RCC 7860 (cell line): Measurements from ENCODE around the gene INPP5D.
"Not testable (repeated sequence)": the region's sequence is repeated elsewhere in the genome, so short reads cannot be mapped to it uniquely, and the experiment has no call there.

Experiments used
- DNase-seq: peaks from one replicate; pipeline ENCODE4 v3.0.0-alpha.2; 2015; ENCODE audit warnings: low spot score
- FAIRE-seq: peaks from 2 replicates; lab custom pipeline; 2012; peaks lifted over from hg19 to GRCh38; lab: Jason Lieb, UNC

The INPP5D gene

DNA sequence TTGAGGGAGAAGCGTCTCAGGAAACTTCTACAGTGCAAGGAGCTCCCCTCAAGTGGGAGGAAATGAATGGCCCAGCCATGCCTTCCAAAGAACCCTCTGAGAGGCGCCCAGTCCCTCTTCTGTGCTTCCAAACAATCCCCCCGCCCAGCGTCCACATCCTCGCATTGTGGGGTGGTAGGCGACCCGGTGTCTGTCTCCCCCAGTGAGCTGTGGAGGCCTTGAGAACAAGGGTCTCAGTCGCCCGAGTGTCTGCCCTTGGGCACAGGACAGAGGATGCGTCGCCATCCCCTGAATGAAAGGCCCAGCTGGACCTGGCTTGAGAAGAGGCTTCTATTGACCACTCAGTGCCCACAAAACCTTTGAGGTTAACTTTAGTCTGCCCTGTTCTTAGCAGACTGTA is 29.7 kb downstream of the INPP5D start:
- no peak for FAIRE-seq

DNA sequence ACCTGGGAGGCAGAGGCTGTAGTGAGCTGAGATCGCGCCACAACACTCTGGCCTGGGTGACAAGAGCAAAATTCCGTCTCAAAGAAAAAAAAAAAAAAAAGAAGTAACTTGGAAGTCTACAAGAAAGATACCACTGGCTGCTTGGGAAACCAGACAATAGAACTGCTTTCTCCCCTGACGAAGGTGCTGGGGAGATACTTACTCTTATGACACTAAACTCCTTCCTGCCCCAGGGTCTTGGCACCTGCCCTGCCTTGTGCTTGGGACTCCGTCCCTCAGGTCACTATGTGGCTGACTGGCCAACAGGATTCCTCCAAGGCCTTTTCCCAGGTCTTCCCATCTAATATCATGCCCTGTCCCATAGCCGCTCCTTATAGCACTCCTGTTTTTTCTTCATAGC is 30.7 kb downstream of the INPP5D start:
- FAIRE-seq: no peak
- no peak for DNase-seq

More for the DNA sequence above, 29.7 kb downstream of the INPP5D start:
- DNase-seq: no peak

DNA sequence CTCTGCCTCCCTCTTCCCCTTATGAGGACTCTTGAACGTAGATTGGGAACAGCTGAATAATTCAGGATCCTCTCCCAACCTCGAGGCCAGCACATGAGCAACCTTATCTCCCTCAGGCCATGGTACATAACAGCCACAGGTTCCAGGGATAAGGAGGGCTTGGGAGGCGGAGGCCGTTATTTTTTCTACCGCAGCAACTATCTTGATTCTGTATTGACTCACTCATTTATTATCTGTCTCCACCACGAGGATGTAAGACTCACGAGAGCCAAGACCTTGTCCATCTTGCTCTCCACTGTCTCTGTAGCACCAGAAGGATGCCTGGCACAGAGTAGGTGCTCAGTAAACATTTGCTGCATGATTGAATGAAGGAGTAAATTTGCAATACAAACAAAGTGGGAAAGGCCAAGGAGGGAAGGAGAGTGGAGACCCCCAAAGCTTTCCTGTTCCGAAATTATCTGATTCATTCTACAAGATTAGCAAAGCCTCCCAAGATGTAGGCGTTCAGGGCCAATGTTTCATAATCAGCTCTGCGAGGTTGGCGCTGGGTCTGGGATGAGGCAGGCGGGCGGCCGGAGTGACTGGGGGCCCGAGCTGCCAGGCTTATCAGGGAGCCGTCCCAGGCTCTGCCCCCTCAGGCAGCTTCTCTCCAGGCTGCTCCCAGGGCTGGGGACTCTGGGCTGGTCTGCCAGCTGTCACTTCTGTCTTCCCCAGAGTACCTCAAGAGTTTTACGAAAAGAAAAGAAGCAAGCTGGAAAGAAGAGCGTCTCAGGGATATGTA is 31.6 kb downstream of the INPP5D start:
- FAIRE-seq: no peak
- no peak for DNase-seq

DNA sequence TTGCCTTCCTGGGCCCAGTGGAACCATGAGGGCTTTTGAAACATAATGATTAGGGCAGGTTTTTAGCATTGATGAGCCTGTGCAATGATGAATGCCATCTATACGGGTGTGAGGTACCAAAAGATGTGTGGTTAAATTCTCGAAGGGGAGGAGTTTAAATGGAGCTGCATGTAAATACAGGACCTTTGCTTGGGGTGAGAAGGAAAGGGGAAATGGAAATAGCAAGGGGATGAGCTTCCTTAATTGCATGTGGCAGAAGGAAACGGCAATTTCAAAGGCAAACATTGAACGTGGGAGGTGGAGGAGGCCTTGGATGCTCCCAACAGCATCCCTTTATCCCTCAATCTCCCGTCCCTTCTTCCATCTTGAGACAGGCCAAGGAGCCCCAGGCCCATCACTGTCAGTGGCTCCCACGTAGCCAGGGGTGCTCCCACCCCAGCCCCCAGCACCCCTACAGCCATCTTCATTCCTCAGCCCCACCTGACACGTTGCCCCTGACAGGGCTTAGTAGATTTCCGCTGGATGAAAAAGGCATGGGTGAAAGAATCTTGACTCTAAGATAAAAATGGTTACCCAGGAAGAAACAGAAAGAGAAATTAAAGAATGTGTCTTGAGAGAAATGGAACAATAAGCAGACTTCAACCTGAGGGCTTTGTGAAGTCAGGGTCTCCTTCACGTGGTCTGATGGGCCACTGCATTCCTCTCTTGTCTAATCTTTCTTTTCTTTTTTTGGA is 32.5 kb downstream of the INPP5D start:
- no peak for FAIRE-seq
- no peak for DNase-seq

DNA sequence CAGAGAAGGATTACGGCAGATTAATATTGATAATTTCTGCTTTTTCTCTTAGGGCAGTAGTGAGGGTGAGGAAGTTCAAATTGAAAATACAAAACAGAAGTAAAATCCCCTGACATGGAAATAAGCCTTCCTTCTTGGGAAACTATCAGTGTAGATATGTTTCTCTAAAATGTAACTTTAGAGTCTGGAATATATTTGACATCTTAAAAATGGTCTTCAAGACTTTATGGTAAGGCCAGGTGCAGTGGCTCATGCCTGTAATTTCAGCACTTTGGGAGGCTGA is 33.0 kb downstream of the INPP5D start:
- DNase-seq (no peak), FAIRE-seq (no peak)

DNA sequence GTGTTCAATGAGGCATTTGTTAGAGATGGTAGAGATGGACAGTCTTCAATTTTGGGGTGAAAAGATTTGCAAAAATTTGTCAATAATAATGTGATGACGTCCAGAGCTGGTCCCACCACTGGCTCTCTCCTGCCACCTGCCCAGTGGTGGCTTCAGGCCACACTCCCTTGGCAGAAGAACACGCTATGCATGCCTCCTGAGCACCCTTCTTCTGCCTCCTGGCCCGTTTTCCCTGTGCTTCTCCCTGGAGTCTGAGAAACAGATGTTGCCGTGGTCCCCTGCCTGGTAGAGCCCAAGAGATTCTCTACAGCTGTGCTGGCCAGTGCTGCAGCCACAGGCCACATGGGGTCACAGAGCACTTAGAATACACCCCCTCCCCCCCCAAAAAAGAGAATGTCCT is 33.6 kb downstream of the INPP5D start:
- FAIRE-seq (no peak), DNase-seq (no peak)

DNA sequence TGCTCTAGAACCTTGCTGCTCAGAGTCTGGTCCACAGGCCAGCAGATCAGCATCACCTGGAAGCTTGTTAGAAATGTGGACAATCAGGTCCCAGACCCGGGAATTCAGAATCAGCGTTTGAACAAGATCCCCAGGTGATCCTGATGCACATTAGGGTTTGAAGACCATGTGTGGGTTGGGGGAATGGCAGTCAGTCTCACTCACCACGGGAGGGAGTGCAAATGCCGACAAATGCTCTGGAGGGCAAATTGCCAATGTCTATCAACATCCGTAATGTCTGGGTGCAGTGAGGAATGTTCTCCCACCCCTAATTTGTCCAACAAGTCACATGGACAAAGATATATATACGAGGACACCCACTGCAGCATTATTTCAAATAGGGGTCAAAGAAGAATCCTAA is 34.5 kb downstream of the INPP5D start:
- no peak for FAIRE-seq
- DNase-seq: no peak

DNA sequence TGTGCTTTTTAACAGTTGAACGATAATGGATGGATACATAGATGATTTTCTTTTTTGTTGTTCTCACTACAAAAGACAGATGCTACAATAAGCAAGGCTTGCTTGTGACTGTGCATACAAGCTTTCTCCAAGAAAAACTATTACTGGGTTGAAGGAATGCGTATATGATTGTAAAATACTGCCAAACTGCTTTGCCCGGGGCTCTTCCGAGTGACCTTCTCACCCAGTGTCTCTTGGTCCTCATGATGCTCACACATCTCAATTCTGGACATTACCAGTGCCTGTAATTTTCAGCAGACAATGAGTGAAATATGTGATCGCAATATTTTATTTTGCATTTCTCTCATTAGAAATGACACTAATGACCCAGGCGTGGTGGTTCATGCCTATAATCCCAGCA is 35.9 kb downstream of the INPP5D start:
- DNase-seq (no peak), FAIRE-seq (no peak)

DNA sequence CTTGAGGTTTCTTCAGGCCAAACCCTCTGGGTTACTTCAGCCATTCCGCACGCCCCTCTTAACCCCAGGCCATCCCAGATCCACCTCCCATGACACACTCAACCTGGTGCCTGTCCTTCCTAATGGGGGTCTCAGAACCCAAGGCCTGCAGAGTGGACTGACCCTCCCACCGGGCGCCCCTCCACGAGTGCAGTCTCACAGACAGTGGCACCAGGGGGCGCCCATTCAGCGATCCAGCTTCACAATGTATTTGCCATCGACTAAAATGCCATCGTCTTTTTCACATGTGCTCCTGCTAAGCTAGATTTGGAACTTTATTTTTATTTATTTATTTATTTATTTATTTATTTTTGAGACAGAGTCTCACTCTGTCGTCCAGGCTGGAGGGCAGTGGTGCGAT is 38.5 kb downstream of the INPP5D start:
- DNase-seq: no peak

DNA sequence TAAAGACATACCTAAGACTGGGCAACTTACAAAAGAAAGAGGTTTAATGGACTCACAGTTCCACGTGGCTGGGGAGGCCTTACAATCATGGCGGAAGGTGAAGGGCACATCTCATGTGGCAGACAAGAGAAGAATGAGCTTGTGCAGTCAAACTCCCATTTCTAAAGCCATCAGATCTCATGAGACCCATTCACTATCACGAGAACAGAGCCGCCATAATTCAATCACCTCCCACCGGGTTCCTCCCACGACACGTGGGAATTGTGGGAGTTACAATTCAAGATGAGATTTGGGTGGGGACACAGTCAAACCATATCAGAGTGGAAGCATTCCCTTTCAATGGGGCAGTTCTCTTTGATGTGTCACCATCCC is 39.7 kb downstream of the INPP5D start:
- not testable (repeated sequence) for FAIRE-seq, DNase-seq

More for the DNA sequence above, 38.5 kb downstream of the INPP5D start:
- FAIRE-seq: no peak

DNA sequence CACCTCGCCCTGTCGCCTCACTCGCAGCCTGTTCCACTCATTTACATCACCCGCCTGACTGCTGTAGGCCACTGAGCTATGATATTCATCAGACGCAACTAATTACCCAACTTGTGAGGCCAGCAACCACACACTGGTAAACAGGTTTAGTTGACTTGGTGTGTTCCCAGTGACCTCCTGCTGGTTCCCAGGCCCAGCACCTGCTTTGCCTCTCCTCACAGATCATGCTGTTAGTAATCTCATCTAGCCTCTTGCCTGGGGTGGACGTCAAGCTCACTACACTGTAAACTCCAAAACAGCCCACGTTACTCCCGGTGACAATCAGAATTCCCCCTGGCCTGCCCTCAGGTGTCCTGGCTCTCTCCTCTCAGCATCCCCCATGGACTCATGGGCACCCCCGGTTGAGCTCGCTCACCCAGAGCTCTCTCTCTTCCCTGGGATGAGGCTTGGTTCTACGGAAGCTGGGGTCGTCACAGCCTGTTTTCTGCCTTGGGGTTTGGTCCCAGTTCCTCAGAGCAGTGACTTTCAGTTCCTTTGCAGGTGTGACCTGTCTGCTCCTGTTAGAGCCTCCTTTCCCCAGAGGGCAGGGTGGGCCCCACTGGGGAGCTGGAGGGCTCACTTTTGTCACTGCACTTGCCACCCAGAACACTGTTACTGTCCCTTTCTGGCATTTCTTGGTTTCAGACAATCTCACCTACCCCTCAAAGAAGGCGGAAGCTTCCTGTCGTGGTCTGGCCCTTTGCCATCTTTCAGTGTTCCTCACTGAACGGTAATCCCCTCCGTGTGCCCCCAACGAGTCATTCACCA is 40.3 kb downstream of the INPP5D start:
- DNase-seq (no peak), FAIRE-seq (no peak)

DNA sequence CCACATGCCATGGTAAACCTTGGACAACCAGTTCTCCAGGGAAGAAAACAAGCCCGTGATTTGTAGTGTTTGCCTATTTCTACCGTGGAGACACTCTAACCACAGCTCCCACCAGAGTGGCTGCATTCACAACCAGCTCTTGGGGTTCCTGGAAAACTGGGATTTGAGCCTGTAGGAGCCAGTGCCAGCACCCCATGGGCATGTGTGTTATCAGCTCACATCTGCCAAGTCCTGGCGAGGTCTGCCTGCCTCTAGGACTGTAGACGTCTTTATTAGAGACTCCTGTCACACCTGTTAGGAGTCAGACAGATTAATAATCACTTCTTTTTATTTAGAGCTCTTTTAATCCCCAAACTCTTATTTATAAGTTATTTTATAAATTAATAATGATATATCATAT is 41.0 kb downstream of the INPP5D start:
- FAIRE-seq: no peak
- DNase-seq: no peak

DNA sequence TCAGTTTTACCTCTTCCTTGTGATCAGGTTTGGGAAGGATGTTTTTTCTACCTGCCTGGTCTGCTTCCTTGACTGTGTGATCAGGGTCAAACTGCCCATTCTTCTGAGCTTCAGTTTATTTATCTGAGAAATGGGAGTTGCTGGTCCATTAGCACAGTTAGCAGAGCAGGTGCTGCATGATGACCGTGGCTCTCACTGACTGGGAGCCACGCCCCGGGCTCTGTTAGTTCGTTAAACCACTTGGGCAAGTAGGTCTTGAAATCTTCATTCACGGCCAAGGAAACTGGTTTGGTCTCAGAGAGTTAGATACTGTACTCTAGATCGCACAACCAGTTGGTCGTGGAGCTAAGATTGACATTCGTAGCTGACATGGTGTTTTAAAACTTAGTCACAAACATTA is 41.7 kb downstream of the INPP5D start:
- FAIRE-seq: no peak
- no peak for DNase-seq

DNA sequence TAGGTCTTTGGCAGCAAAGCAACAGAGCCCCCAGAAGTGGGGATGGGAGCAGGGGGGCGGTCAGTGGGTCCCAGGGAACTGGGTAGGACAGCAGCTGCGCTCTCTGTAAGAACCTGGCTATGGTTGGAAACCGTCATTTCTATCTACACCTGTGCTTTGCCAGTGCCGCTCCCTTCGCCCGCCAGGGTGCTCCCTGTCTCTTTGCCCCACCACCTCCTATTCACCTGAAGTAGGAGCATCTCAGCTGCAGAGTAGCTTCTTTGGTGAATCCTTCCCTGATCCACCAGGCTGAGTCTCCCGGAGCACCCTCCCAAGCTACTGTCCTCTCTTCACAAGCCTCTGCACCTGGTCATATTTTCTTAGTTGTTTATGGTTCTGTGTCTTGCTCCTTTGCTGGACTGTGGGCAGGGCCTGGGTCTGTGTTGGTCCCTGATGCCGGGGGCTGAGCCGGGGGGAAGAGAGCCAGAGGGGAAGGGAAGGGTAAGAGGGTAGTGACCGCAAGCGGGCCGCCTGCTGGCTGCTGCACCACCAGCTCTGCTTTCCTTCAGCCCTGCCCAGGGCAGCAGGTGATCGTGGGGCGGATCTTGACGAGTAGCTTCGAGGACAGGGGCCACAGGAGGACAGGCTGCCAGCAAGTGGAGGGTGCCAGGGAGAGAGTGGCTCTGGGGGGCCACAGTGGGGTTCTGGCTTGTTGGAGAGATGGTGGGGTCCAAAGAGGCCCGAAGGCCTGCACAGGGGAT is 45.2 kb downstream of the INPP5D start:
- FAIRE-seq (no peak), DNase-seq (no peak)

DNA sequence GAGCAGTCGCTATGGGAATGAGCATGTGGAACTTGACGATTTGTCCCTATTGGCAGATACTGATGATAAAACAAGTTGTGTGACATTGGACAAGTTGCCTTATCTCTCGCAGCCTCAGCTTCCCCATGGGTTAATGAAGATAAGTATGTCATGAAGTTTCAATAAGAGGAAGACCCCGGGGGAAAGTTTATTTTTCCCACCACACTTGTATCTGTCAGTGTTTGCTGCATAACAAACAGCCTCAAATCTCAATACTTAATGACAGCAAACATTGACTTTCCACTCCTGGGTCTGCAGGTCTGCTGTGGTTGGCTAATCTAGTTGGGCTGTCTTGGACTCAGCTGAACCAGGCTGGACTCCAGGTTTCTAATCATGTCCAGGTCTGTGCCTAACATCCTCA is 45.8 kb downstream of the INPP5D start:
- FAIRE-seq (no peak), DNase-seq (no peak)

DNA sequence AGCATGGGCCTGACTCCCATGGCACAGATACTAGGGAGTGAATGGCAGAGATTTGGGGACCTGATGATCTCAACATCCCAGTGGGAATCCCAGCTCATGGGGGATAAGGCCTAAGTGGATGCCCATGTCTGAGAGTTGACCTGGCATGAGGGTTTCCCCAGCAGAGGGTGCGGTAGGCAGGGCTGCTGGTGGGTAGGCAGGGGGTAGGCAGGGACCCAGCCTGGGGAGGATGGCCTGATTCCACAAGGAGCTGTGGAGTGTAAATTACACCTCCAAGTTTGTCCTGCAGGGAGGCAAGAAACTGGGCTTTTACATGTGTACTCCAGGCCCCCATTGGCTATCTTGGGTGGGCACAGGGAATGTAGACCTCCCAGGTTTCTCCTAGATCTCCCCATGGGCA is 46.9 kb downstream of the INPP5D start:
- DNase-seq (no peak), FAIRE-seq (no peak)

DNA sequence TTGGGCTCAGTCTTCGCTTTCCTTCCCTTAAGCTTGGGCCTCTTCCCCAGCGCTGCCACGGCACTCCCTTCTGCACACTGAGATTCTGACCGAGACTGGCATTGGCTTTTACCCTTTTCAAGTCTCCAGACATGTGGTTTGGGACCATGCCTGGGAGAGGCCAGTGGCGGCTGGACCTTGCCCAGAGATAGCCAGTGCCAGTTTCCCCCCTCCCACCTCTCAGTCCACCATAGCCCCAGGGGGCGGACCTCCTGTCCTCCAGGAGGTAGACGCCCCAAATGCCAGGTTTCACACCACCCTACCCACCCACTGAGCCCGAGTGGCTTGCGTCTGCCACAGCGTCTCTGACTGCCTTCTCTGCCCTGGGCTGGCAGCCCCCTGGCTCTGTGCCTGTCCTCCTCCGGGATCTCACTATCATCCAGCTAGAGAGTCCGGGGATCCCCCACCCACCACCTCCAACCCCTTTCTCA is 47.7 kb downstream of the INPP5D start:
- FAIRE-seq (no peak), DNase-seq (no peak)

DNA sequence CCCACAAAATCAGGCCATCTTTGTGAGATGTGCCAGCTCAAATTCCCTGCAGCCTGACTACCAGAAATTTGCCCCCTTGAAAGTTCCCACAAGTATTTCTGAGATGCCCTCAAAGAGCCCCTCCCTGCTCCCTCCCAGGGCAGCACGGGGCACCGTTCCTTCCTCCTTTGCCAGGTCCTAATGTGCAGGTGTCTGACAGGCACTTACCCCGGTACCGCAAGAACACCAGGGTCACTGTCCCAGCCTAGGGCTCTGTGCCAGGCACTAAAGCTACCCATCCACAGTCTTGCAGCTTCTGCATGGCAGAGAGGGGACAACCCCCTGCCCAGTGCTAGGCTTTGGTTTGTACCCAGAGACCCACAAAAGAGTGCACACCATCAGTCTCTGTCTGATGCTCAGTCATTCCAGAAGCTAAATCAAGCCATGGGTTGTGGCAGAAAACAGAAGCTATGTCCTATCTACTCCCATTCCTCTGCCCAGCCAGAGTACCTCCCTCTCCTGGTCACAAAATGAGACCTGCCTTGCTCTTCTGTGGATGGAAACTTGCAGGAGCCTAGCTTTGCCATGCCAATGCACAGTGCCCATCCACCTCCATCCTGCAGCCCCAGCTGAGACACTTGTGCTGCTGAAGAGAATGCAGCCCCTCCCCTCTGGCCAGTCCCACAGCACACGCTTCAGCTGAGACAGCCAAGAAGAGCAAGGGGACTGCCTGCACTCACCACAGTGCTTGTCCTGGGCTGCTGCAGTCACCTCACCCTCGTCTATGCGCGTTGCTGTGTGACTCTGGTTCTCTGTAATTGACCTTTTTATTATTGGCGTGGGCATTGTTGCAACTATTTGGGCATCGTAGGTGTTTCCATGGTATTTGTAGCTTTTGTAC is 48.7 kb downstream of the INPP5D start:
- DNase-seq (no peak), FAIRE-seq (no peak)

DNA sequence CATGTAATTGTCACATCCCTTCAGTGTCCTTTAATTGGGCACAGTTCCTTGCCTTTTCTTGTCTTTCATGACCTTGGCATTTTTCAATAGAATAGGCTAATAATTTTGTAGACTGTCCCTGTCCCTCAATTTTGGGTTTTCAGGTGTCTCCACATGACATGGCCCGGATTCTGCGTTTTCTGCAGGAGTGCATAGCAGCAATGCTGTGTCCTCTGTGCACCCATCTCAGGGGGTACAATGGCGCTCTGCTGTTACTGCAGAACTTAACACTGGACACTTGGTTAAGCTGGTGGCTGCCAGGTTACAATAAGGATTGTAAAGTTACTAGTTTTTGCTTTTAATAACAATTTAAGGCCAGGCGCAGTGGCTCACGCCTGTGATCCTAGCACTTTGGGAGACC is 51.3 kb downstream of the INPP5D start:
- no peak for DNase-seq
- no peak for FAIRE-seq

DNA sequence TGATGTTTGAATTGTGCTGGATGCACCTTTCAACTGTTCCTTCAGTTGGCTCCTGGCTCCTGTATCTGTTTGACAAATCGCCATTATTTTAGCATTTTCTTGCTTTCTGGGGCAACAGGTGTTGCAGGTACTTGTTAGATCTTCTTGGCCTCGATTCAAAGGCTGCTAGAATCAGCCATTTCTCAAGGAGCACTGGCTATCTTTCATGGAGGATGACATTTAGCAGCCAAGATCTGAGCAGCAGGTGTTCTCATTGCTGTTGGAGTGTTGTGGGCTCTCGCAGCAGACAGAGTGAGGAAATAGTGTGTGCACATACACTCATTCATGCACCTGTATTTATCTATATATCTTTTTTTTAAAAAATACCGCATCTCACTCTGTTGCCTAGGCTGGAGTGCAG is 52.2 kb downstream of the INPP5D start:
- FAIRE-seq (no peak), DNase-seq (no peak)
